Kidney glomerular epithelial cell (primary cell): ENCODE measurements around the gene TBX15.
"Not testable (repeated sequence)": the region's sequence is repeated elsewhere in the genome, so short reads cannot be mapped to it uniquely, and the experiment has no call there.

Source experiments
- DNase-seq: peaks from one replicate; lab custom pipeline; 2025; lab: John Stamatoyannopoulos, UW

TBX15 gene

DNA sequence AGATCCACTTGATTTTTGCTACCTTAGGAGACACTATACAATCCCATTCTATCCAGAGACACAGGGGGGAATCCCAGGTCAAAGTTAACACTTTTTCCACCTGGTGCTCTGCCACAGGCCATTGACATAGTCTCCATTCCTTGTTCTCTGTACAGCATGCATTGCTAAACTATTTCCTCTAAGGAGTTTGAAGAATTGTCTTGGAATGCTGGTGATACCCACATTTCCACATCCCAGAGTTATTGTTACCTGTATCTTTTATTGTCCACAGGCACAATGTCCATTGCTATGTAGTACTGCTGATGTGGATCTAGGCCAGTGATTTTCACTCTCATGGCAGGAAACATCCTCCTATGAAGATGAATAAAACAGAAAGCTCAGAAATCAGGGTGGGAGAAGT lies 61.9 kb downstream of the TBX15 start:
- DNase-seq = no peak

DNA sequence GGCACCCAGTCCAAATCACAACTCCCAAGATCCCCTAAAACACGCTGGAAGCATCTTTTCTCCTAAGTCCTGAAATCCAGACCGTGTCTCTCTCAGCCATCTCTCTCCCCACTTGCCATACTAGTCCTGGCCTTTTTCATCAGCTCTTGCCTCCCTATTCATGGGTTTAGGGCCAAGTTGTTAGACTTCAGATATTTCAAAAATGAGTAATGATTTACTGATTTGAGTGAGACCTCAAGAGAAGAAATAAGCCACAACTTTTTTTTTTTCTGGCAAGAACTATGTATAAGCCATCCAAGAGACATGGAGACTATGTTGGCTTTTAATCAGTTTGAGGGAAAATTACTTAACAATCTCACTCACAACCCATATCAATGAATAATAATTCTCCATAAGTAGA lies 62.5 kb downstream of the TBX15 start:
- DNase-seq = no peak

DNA sequence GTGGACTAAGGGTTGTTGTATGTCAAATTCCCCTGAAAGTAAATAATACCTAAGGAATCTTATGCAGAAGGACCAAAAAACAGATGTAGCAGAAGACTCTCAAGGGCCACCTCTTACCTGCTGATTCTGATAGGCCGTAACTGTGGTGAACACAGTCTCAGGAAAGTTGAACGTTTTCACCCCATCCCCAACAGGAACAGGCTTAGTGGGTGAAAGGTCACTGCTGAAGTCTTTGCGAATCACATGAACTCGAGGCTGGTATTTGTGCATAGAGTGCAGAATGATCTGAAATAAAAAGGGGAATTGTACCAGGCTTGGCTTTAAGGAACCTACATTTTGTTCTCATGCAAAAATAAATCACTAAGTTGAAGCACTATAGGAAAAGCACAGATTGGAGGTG lies 64.8 kb downstream of the TBX15 start:
- DNase-seq = no peak

GRCh38 chr1:118921994-118922393 lies 66.1 kb downstream of the TBX15 start:
- DNase-seq = no peak

GRCh38 chr1:118920124-118920717 lies 67.9 kb downstream of the TBX15 start:
- DNase-seq = no peak

DNA sequence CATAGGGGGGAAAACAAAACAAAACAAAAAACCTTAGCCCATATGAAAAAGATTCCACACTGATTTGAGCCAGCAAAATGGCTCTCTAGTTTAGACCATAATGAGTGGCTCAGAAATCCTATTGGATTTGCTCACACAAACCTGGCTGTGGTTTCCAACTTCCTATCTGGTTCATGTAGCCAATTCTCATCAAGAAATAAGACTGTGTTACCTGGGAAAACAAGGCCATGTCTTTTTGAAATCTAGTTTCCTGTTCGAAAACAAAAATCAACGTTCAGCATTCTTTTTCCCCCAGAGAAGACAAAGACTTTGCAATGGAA lies 69.2 kb downstream of the TBX15 start:
- no peak for DNase-seq

DNA sequence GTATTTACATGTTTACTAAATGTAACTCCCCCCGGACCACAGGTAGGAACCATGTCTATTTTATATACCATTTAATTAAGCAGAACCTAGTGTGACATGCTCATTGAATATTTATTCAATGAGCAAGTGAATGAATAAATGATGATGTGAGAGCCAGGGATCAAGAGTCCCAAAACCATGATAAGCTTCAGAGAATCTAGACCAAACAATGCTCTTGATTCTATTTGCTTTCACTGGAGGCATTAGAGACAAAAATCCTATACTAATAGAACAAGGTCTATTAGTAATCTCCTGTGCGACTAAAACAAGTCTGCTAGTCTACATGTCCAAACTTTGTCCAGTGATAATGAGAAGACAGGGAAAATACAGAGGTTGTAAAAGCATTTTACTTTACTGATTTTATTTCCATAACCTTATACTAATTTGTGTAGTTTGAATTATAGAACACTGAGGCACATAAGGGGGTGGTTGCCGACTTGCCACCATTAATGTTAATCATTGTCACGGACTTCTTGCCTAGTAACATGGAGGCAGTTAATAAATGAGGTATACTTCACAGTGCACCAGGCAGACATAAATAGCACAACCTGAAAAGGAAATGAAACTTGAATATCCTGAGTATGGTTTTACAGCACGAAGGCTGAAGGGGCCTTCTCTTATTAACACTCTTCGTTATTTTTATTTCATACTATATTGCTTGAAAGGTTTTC lies 69.8 kb downstream of the TBX15 start:
- DNase-seq = no peak

DNA sequence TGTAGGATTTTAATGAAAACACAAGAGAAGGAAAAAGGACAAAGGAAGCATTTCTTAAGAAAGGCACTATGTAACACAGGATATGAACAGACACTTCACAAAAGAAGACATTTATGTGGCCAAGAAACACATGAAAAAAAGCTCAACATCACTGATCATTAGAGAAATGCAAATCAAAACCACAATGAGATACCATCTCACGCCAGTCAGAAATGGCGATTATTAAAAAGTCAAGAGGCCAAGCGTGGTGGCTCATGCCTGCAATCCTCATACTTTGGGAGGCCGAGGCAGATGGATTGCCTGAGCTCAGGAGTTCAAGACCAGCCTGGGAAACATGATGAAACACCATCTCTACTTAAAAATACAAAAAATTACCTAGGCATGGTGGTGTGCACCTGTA lies 71.8 kb downstream of the TBX15 start:
- not testable (repeated sequence) for DNase-seq

- DNase-seq = peak; percentile 62
These were observed 73.6 kb downstream of the TBX15 start for GRCh38 chr1:118914379-118915161.

- no peak for DNase-seq
These were observed 74.3 kb downstream of the TBX15 start for GRCh38 chr1:118913818-118914217.

- no peak for DNase-seq
These were observed 75.6 kb downstream of the TBX15 start for GRCh38 chr1:118912574-118912973.

- DNase-seq = no peak
These were observed 76.6 kb downstream of the TBX15 start for GRCh38 chr1:118911571-118911970.

- no peak for DNase-seq
These were observed 80.7 kb downstream of the TBX15 start for GRCh38 chr1:118907466-118907865.

DNA sequence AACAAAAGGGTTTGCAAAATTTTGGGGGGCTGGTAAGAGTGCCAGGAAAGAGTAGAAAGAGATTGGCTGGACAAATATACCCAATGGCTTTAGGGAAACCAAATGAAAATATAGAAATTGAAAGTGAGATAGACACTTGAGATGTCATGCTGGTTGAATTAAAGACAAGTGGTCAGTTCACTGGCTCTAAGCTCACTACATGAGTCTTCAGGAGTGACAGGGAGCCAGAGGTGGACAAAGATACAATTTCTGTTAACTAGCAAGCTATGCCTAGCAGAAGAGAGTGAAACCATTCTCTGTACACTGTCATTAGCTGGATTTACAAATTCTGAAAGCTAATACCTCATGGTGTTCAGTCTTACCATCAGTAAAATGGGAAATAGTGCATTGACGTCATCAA lies 82.5 kb downstream of the TBX15 start:
- DNase-seq = no peak

DNA sequence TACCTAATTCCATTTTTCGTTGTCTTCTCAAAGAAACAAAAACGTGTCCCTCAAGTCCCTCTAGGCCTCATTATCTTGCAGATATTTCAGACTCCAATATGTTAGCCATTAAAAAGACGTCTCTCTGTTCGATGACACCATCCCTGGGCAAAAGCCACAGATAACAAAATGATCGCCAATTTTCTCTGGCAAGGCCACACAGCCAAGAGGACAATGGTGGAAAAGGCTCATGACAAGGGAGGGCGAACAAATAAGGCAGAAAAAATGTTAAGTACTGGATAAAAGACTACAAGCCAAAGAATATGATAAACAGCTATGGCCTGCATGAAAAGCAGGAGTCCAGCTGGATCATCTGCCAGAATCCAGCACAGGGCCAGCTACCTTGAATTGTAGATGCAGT lies 82.9 kb downstream of the TBX15 start:
- no peak for DNase-seq

DNA sequence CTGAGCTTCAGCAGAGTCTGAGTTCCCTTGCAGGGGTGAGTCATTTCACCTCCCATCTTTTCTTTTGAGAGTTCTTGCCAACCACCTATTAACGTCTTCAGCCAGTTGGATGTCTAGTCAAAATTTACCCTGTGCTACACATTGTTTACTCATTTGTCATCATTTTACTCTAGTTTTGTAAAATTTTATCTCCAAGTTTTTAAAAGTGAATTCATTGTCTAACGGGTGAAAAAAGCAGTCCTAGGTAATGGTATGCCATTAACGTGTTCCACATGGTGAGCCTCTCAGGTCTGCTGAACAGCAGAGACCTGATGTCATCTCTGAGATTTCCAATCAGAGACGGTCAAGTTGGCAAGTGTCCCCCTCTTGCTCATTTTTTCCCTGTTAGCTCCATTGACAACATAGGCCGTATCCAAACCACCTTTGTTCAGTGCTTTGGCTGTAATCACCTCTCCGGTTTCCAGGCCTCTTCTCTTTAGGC lies 85.4 kb downstream of the TBX15 start:
- no peak for DNase-seq

DNA sequence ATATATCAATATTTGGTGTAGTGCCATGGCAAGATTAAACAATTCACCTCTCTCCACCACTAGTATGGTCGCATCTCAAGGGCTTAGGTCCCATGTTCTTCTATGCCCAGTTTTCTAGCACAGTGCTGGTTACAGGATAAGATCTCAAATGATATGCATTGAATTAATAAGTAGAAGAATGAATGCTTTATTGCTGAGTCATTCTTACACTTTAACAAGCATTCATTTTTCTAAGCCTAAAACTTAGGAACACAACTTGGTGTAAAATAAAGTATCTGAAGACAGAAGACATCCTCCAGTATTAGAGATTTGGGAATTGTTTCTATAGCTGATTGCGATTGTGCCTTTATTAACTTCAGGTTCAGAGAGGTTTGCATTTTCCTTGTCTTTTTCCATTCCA lies 85.8 kb downstream of the TBX15 start:
- DNase-seq = no peak

DNA sequence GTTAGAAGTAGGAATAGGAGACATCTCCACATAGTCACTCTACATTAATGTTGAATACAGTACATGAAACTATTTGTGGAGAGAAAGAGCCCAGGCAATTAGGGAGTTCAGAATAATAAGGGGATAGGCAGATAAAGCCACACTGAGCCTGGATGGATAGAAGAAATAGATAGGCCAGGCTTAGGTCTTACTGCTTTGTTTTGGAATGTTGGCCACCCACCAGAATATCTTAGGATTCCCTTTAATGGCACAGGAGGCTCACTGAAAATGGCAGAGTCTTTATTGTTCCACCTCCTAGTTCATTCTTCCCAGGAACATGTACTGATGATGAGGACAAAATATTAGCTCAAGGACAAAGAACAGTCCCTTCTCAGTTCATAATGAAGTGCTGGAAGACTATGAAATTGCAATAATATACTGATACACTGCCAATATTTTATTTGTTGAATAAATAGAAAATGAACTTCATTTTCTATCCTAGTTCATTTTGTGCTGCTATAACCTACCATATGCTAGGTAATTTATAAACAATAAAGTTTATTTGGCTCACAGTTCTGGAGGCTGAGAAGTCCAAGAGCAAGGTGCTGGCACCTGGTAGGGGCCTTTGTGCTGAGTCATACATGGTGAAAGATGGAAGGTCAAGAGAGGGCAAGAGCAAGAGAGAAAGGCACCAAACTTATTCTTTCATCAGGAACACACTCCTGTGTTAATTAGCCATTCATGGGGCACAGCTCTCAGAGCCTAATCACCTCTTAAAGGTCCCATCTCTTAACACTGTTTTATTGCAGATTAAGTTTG lies 87.3 kb downstream of the TBX15 start:
- DNase-seq = no peak

DNA sequence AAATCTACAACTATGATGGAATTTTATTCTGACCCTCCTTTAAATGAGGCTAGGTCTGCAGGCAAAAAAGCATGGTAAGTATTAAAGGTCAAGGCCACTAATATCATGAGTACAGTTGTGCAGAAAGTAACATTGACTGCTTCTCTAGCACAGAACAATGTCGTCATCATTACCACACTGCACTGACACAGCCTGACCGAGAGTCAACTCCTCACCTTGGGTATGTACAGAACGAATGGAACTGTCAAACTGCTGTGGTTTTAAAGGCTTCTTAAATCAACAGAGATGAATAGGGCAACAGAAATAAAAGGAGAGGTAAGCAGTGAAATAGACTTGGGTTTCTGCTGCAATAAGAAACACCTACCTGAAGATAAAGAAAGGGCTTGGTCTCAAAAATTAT lies 88.8 kb downstream of the TBX15 start:
- DNase-seq = no peak

DNA sequence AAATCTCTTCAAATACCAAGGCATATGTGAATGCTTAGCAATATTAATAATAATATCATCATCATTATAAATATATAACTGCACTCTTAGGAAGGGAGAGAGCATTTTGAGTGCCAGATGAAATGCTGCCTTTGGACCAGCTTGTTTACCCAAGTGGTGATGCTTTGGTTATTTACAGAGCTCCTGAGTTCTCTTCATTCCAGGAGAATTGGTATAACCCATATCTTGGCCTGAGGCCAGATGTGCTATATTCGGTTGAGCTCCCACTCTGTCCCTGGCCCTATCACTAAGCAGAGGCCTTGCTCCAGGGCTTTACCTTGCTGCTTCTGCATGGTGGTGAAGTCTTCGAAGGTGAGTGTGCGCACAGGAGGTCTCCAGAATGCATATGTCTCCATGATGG lies 89.4 kb downstream of the TBX15 start:
- DNase-seq = no peak

GRCh38 chr1:118896416-118896815 lies 91.7 kb downstream of the TBX15 start:
- DNase-seq = no peak

DNA sequence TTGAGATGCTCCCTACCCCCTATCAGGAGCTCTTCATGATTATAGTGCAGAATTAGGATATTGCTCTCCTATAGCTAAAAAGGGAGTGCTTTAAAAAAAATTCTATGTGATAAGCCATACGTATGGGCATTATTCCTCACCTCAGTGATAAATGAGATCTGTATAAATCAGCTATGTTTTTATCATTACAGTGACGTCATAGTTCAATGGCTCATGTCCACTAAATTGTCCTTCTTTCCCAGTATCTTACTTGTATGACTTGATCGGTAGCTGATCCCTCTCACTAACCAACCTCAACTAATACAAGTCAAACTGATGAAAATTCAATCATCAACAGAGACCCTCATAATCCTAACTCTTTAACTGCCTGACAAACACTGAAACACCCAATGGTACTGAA lies 93.3 kb downstream of the TBX15 start:
- DNase-seq = no peak
